Hepatocyte (in vitro differentiated cells): ENCODE results near the gene OR52B6.

Source experiments
- EZH2 ChIP-seq: fragments of 200-600 bp; sonication (generic); IDR thresholded peaks from 2 replicates; pipeline ENCODE4 v1.6.1; 2016; ENCODE audit warnings: antibody characterized with exemption, mild to moderate bottlenecking, borderline replicate concordance
- EZH2phosphoT487 ChIP-seq: fragments of 200-600 bp; sonication (generic); IDR thresholded peaks from one replicate; pipeline ENCODE4 v1.6.1; 2018; ENCODE audit warnings: antibody characterized with exemption, mild to moderate bottlenecking, low read depth, moderate library complexity; ENCODE audit not compliant: unreplicated experiment, severe bottlenecking
- TF ChIP-seq, protein P1 (sequence below): fragments of 200-600 bp; sonication (generic); IDR thresholded peaks from 2 replicates; pipeline ENCODE4 v1.5.1; 2016; ENCODE audit warnings: antibody characterized with exemption, mild to moderate bottlenecking; ENCODE audit not compliant: poor library complexity

DNA sequence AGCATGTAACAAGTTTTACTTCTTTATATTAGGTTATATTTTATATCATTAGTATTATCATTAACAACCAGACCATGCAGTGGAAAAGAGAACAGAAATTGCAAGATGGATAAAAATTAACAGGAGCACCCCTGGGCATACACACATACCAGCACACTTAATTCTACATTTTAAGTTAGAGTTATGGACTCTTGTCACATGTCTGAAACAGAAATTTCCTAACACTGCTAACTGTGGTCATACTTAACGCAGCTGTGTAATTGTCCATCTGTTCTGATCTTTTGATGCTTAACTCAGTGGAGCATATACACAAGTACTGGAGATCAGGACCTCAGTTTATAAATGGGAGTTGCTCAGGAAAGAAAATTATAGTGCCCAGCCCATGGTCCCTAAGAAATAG lies 32.7 kb upstream of the OR52B6 start:
- TF ChIP-seq EZH2phosphoT487 (no peak), EZH2 (no peak)
- TF ChIP-seq, protein P1, sequence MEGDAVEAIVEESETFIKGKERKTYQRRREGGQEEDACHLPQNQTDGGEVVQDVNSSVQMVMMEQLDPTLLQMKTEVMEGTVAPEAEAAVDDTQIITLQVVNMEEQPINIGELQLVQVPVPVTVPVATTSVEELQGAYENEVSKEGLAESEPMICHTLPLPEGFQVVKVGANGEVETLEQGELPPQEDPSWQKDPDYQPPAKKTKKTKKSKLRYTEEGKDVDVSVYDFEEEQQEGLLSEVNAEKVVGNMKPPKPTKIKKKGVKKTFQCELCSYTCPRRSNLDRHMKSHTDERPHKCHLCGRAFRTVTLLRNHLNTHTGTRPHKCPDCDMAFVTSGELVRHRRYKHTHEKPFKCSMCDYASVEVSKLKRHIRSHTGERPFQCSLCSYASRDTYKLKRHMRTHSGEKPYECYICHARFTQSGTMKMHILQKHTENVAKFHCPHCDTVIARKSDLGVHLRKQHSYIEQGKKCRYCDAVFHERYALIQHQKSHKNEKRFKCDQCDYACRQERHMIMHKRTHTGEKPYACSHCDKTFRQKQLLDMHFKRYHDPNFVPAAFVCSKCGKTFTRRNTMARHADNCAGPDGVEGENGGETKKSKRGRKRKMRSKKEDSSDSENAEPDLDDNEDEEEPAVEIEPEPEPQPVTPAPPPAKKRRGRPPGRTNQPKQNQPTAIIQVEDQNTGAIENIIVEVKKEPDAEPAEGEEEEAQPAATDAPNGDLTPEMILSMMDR = no peak
